CD14-positive monocyte (primary cell): ENCODE measurements around the gene ACSL1. TPM values are rescaled to one million over a fixed set of nuclear protein-coding genes. Genes with fewer than 3 reads are reported as not detected.
A peak's percentile ranks its signal among the peaks of the same experiment; 100 is the strongest.

Experiments used
- DNase-seq, 3 donors: peaks; one replicate each; pipeline ENCODE4 v3.0.0-alpha.2; 2011 to 2022
- H2AFZ ChIP-seq: 2 replicates; pipeline ENCODE4 v1.6.0; 2012; ENCODE audit warnings: mild to moderate bottlenecking, low read depth, low read length, inconsistent platforms; ENCODE audit not compliant: insufficient read depth, poor library complexity, severe bottlenecking
- H3K27ac ChIP-seq, 2 donors: 1 replicate in 1 of 2; 2 replicates in 1 of 2; pipeline ENCODE4 v1.5.1; 2012 to 2013; ENCODE audit warnings: low read length in 2 of 2, control low read depth in 1 of 2, inconsistent platforms in 1 of 2, low read depth in 1 of 2, mild to moderate bottlenecking in 1 of 2
- H3K27me3 ChIP-seq, 2 donors: one replicate each; pipeline versions ENCODE4 v1.6.0 to v1.6.1; 2011 to 2013; ENCODE audit warnings: low read length in 2 of 2; ENCODE audit not compliant: control insufficient read depth in 2 of 2, insufficient read depth in 2 of 2
- H3K36me3 ChIP-seq, 2 donors: replicated peaks in 1 of 2; 1 replicate in 1 of 2; 2 replicates in 1 of 2; pipeline versions ENCODE4 v1.5.1 to v1.6.1; 2012 to 2013; ENCODE audit warnings: low read length in 2 of 2, control low read depth in 1 of 2, inconsistent platforms in 1 of 2, mild to moderate bottlenecking in 1 of 2; ENCODE audit not compliant: insufficient read depth in 2 of 2, control insufficient read depth in 1 of 2
- H3K4me1 ChIP-seq, 2 donors: 1 replicate in 1 of 2; 2 replicates in 1 of 2; pipeline versions ENCODE4 v1.5.1 to v1.6.1; 2012 to 2013; ENCODE audit warnings: low read length in 2 of 2, control low read depth in 1 of 2, inconsistent platforms in 1 of 2, mild to moderate bottlenecking in 1 of 2, moderate library complexity in 1 of 2; ENCODE audit not compliant: insufficient read depth in 2 of 2, control insufficient read depth in 1 of 2
- H3K4me2 ChIP-seq: replicated peaks from 2 replicates; pipeline ENCODE3; 2012; ENCODE audit warnings: low read length, moderate library complexity, mild to moderate bottlenecking; ENCODE audit not compliant: poor library complexity, severe bottlenecking; ENCODE audit errors: extremely low read depth
- H3K4me3 ChIP-seq, 3 experiments: fragments of 200-600 bp in 1 of 3; sonication (generic) in 1 of 3; replicated peaks in 1 of 3; 1 replicate in 2 of 3; 2 replicates in 1 of 3; pipeline ENCODE4 v1.5.1; 2011 to 2013; ENCODE audit warnings: low read length in 3 of 3, mild to moderate bottlenecking in 3 of 3, control low read depth in 2 of 3, low read depth in 2 of 3, inconsistent platforms in 1 of 3, moderate library complexity in 1 of 3
- H3K79me2 ChIP-seq: 2 replicates; pipeline ENCODE4 v1.6.0; 2012; ENCODE audit warnings: mild to moderate bottlenecking, control low read depth, inconsistent platforms, low read length, moderate library complexity; ENCODE audit not compliant: insufficient read depth
- H3K9ac ChIP-seq: 2 replicates; pipeline ENCODE4 v1.6.0; 2017; ENCODE audit warnings: low read length, mild to moderate bottlenecking; ENCODE audit not compliant: insufficient read depth, poor library complexity, severe bottlenecking
- H3K9me3 ChIP-seq, 2 donors: replicated peaks in 1 of 2; 1 replicate in 1 of 2; 2 replicates in 1 of 2; pipeline versions ENCODE4 v1.5.1 to v1.6.1; 2012 to 2013; ENCODE audit warnings: low read length in 2 of 2, control low read depth in 1 of 2; ENCODE audit not compliant: control insufficient read depth in 1 of 2, insufficient read depth in 1 of 2
- H4K20me1 ChIP-seq: 2 replicates; pipeline ENCODE4 v1.6.0; 2012; ENCODE audit warnings: mild to moderate bottlenecking, low read length, control low read depth, moderate library complexity; ENCODE audit not compliant: insufficient read depth
- H3K27ac Mint-ChIP-seq, 7 donors: one replicate each; pipeline ENCODE4 v1.8.0; 2020; ENCODE audit warnings: mild to moderate bottlenecking in 7 of 7, mixed read lengths in 7 of 7, moderate library complexity in 6 of 7, inconsistent platforms in 2 of 7
- H3K27me3 Mint-ChIP-seq, 3 donors: one replicate each; pipeline ENCODE4 v1.8.0; 2021 to 2022; ENCODE audit warnings: low read depth in 3 of 3, mild to moderate bottlenecking in 3 of 3, mixed read lengths in 3 of 3, moderate library complexity in 3 of 3, inconsistent platforms in 1 of 3
- H3K36me3 Mint-ChIP-seq, 2 donors: one replicate each; pipeline ENCODE4 v1.8.0; 2020; ENCODE audit warnings: mixed read lengths in 2 of 2, inconsistent platforms in 1 of 2, mild to moderate bottlenecking in 1 of 2
- H3K4me1 Mint-ChIP-seq: one replicate; pipeline ENCODE4 v1.8.0; 2020; ENCODE audit warnings: mild to moderate bottlenecking, mixed read lengths
- H3K4me3 Mint-ChIP-seq, 2 donors: one replicate each; pipeline ENCODE4 v1.8.0; 2020; ENCODE audit warnings: mild to moderate bottlenecking in 2 of 2, mixed read lengths in 2 of 2, moderate library complexity in 1 of 2
- H3K9me3 Mint-ChIP-seq, 7 donors: one replicate each; pipeline ENCODE4 v1.8.0; 2020 to 2022; ENCODE audit warnings: mixed read lengths in 7 of 7, mild to moderate bottlenecking in 6 of 7, moderate library complexity in 6 of 7, inconsistent platforms in 2 of 7
- CTCF ChIP-seq: fragments of 200-600 bp; IDR thresholded peaks from one replicate; pipeline ENCODE4 v1.8.0; 2022; ENCODE audit warnings: antibody characterized with exemption, mild to moderate bottlenecking
- WGBS: methylation state at CpG from one replicate; pipeline ENCODE4 v1.1.5; 2013; ENCODE audit warnings: missing lambda C conversion rate; ENCODE audit not compliant: insufficient coverage; 5-methylcytosine and 5-hydroxymethylcytosine counted together
- intact Hi-C, 2 donors: fragments of 100-400 bp; cut with micrococcal nuclease; formaldehyde crosslinking; loops; one replicate each; pipeline versions ENCODE4 v1.15.0 to v1.15.1; 2023
- polyA plus RNA-seq, 3 donors: library from polyadenylated mRNA; depleted of rRNA in 1 of 3; unstranded in 2 of 3; stranded (reverse) in 1 of 3; fragments of 300-500 nt in 2 of 3; fragments of >200 nt in 1 of 3; fragmentation: Illumina TruSeq in 2 of 3; gene quantifications; 1 replicate in 2 of 3; 2 replicates in 1 of 3; pipeline ENCODE4 v1.2.3, GENCODE V29; 2012 to 2021

ACSL1 gene
- polyA plus RNA-seq, 3 donors, result 72.4 to 115 (median 115) TPM

- H3K9ac ChIP-seq, result peak overlapping the region; percentile 89
- no peaks in the 10 kb centered on the region for H3K9me3 ChIP-seq
- Mint-ChIP-seq H3K36me3 (peaks cover 23 to 39% of the 10 kb centered on the region in 2 donors), H3K4me1 (peaks cover 65% of the 10 kb centered on the region), H3K4me3 (peak overlapping the region; percentile 99 to 100), H3K27ac (peak overlapping the region; percentile 87 to 97 (median 96)), H3K9me3 (peaks cover 0 to 2% (median 0%) of the 10 kb centered on the region in 7 donors), H3K27me3 (peaks cover 0 to 6% (median 0%) of the 10 kb centered on the region in 3 donors)
- H3K27ac ChIP-seq, result peak overlapping the region; percentile 80 to 85
- H3K79me2 ChIP-seq, result peaks cover 60% of the 10 kb centered on the region
- H3K4me2 ChIP-seq, result peak overlapping the region; percentile 75
- intact Hi-C loops, result loop anchor here (5.0 to 10.0 kb wide), 4 partner anchors 38 to 140 kb away; no protein-coding TSS in a partner anchor
- 0% methylated on average over 3 of the region's 6 CpGs for WGBS
- TF ChIP-seq CTCF, result no peak
- peaks cover 63 to 64% of the 10 kb centered on the region in 2 donors for H3K4me1 ChIP-seq
- peaks cover 0 to 11% of the 10 kb centered on the region in 2 donors for H3K36me3 ChIP-seq
- H3K4me3 ChIP-seq, result peak overlapping the region; percentile 90 to 100 (median 97)
- no peak overlapping the region for H2AFZ ChIP-seq
- DNase-seq, result no peak
- peaks cover 57% of the 10 kb centered on the region for H4K20me1 ChIP-seq
- no peaks in the 10 kb centered on the region for H3K27me3 ChIP-seq
Measured at GRCh38 chr4:184824776-184825084, 1.0 kb downstream of the ACSL1 start.

GRCh38 chr4:184824081-184824775 lies 1.5 kb downstream of the ACSL1 start:
- Histone ChIP-seq H3K4me3 (peak overlapping the region; percentile 90 to 100 (median 97)), H4K20me1 (peaks cover 62% of the 10 kb centered on the region), H3K9me3 (no peaks in the 10 kb centered on the region), H3K9ac (peak overlapping the region; percentile 89), H3K27me3 (no peaks in the 10 kb centered on the region), H3K36me3 (peaks cover 0 to 11% of the 10 kb centered on the region in 2 donors), H3K79me2 (peaks cover 65% of the 10 kb centered on the region), H3K4me1 (peaks cover 68 to 69% of the 10 kb centered on the region in 2 donors), H2AFZ (no peak overlapping the region), H3K27ac (peak overlapping the region in 1 of 2 donors; percentile 85), H3K4me2 (peak overlapping the region; percentile 75)
- peak overlapping the region; percentile 99 to 100 for H3K4me3 Mint-ChIP-seq
- H3K9me3 Mint-ChIP-seq, result peaks cover 0 to 2% (median 0%) of the 10 kb centered on the region in 7 donors
- DNase-seq, result peak in 2 of 3 donors; percentile 41 to 75
- H3K4me1 Mint-ChIP-seq, result peaks cover 70% of the 10 kb centered on the region
- WGBS, result 36% methylated on average over 1 of the region's 13 CpGs
- H3K36me3 Mint-ChIP-seq, result peaks cover 27 to 44% of the 10 kb centered on the region in 2 donors
- intact Hi-C loops, result loop anchor here (10.0 kb wide), 3 partner anchors 71 to 141 kb away; no protein-coding TSS in a partner anchor
- peaks cover 0 to 6% (median 0%) of the 10 kb centered on the region in 3 donors for H3K27me3 Mint-ChIP-seq
- TF ChIP-seq CTCF, result no peak
- H3K27ac Mint-ChIP-seq, result peak overlapping the region; percentile 87 to 97 (median 96)
